Natural killer cell (primary cell): Measurements from ENCODE around the gene ALDH5A1. TPM values are rescaled to one million over a fixed set of nuclear protein-coding genes. Genes with fewer than 3 reads are reported as not detected.

Experiments used
- ATAC-seq, 3 donors: fragments of 150-1000 bp in 2 of 3; fragments of 200-7000 bp in 1 of 3; cut with Tn5 transposase; 1 replicate in 1 of 3; 2 replicates in 2 of 3; pipeline ENCODE4 v1.10.0; 2021; ENCODE audit warnings: mild to moderate bottlenecking in 2 of 3, moderate library complexity in 2 of 3
- DNase-seq, 2 donors: peaks; one replicate each; pipeline versions ENCODE4 v3.0.0 to v3.0.0-alpha.2; 2013 to 2021; ENCODE audit warnings: mixed read lengths in 1 of 2
- H3K27ac ChIP-seq: one replicate; pipeline ENCODE4 v1.5.1; 2013; ENCODE audit warnings: mild to moderate bottlenecking, low read length
- H3K27me3 ChIP-seq: one replicate; pipeline ENCODE4 v1.6.1; 2013; ENCODE audit warnings: low read length; ENCODE audit not compliant: control insufficient read depth, insufficient read depth
- H3K36me3 ChIP-seq: one replicate; pipeline ENCODE4 v1.6.1; 2013; ENCODE audit warnings: low read length; ENCODE audit not compliant: control insufficient read depth, insufficient read depth
- H3K4me1 ChIP-seq: one replicate; pipeline ENCODE4 v1.6.1; 2013; ENCODE audit warnings: low read length; ENCODE audit not compliant: control insufficient read depth, insufficient read depth
- H3K4me3 ChIP-seq: one replicate; pipeline ENCODE4 v1.5.1; 2013; ENCODE audit warnings: low read length
- H3K9me3 ChIP-seq: one replicate; pipeline ENCODE4 v1.6.1; 2013; ENCODE audit warnings: low read length; ENCODE audit not compliant: control insufficient read depth, insufficient read depth
- H3K27ac Mint-ChIP-seq, 2 donors: one replicate each; pipeline ENCODE4 v1.8.0; 2022; ENCODE audit warnings: mild to moderate bottlenecking in 2 of 2, mixed read lengths in 2 of 2, moderate library complexity in 1 of 2
- H3K27me3 Mint-ChIP-seq, 2 donors: one replicate each; pipeline ENCODE4 v1.8.0; 2022; ENCODE audit warnings: low read depth in 2 of 2, mixed read lengths in 2 of 2
- H3K36me3 Mint-ChIP-seq: one replicate; pipeline ENCODE4 v1.8.0; 2022; ENCODE audit warnings: mixed read lengths
- H3K4me1 Mint-ChIP-seq, 2 donors: one replicate each; pipeline ENCODE4 v1.8.0; 2022; ENCODE audit warnings: mixed read lengths in 2 of 2
- H3K4me3 Mint-ChIP-seq: one replicate; pipeline ENCODE4 v1.8.0; 2022; ENCODE audit warnings: mild to moderate bottlenecking, moderate library complexity, mixed read lengths
- H3K9me3 Mint-ChIP-seq, 2 donors: one replicate each; pipeline ENCODE4 v1.8.0; 2022; ENCODE audit warnings: mixed read lengths in 2 of 2
- WGBS: methylation state at CpG from one replicate; pipeline ENCODE4 v1.1.7; 2013; ENCODE audit warnings: missing lambda C conversion rate; ENCODE audit not compliant: insufficient coverage; 5-methylcytosine and 5-hydroxymethylcytosine counted together
- intact Hi-C: fragments of 100-400 bp; cut with micrococcal nuclease; formaldehyde crosslinking; loops from one replicate; pipeline ENCODE4 v1.14.2; 2022
- total RNA-seq, 4 donors: library from RNA; stranded (reverse); fragments of 120-200 nt in 1 of 4; gene quantifications; one replicate each; pipeline versions ENCODE4 v1.2.3 to v1.2.4, GENCODE V29; 2013 to 2022
- TF ChIP-seq, protein P1 (sequence below): fragments of 200-600 bp; IDR thresholded peaks from one replicate; pipeline ENCODE4 v1.8.0; 2022; ENCODE audit warnings: antibody characterized with exemption

ALDH5A1 gene
- total RNA-seq, 3 donors from 2014 or later (not counting 1 experiment from before 2014, with no cell fraction given): 4.8 to 7.5 (median 6.8) TPM

DNA sequence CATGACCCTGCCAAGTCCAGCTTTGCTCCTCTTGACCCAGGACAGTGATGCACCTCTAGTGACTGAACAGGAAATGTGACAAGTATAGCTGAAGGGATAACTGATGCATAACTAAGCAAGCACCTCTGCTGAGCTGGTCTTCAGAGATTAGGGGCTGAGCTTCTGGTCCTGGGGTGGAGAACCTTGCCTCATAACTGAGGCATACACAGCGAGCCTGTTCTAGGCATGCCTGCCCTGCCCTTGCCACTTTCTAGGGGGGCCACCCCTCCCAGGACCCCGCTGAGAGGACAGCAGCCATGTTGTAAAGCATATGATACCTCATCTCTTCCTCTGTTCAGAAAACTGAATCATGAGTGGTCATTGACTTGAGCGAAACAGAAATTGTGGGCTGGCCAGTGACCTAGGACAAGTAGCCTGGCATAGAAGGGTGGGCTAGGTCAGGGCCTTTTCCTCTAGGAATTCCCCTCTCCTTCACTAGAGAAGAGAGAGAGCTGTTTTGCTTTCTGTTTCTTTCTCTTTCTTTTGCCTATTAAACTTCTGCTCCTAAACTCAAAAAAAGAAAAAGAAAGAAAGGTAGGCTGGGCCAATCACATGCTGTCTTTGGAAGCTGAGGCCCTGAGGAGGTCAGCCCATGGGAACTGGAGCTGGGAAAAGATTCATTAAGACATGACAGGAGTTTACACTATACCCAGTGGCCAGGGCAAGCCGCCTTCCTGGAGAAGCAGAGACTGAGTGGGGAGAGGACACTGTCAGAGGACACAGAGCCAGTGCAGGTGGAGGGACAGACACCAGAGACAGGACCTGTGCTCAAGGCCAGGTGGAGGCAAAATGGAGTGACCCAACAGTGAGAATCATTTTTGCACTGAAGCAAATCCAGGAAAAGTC, 23.1 kb downstream of the ALDH5A1 start:
- no peaks in the 10 kb centered on the region for H3K9me3 ChIP-seq
- H3K9me3 Mint-ChIP-seq: no peaks in the 10 kb centered on the region
- 89% methylated on average over 3 of the region's 4 CpGs for WGBS
- no peaks in the 10 kb centered on the region for H3K27me3 Mint-ChIP-seq
- DNase-seq (no peak), ATAC-seq (no peak)
- no peaks in the 10 kb centered on the region for H3K4me1 Mint-ChIP-seq
- TF ChIP-seq, protein P1, sequence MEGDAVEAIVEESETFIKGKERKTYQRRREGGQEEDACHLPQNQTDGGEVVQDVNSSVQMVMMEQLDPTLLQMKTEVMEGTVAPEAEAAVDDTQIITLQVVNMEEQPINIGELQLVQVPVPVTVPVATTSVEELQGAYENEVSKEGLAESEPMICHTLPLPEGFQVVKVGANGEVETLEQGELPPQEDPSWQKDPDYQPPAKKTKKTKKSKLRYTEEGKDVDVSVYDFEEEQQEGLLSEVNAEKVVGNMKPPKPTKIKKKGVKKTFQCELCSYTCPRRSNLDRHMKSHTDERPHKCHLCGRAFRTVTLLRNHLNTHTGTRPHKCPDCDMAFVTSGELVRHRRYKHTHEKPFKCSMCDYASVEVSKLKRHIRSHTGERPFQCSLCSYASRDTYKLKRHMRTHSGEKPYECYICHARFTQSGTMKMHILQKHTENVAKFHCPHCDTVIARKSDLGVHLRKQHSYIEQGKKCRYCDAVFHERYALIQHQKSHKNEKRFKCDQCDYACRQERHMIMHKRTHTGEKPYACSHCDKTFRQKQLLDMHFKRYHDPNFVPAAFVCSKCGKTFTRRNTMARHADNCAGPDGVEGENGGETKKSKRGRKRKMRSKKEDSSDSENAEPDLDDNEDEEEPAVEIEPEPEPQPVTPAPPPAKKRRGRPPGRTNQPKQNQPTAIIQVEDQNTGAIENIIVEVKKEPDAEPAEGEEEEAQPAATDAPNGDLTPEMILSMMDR: no peak
- H3K36me3 Mint-ChIP-seq: no peaks in the 10 kb centered on the region
- H3K4me3 ChIP-seq: no peak overlapping the region
- intact Hi-C loops: no loop called here
- no peak overlapping the region for H3K27ac Mint-ChIP-seq
- H3K36me3 ChIP-seq: peaks cover 2% of the 10 kb centered on the region
- H3K27ac ChIP-seq: peak overlapping the region; percentile 75
- H3K4me3 Mint-ChIP-seq: no peak overlapping the region
- H3K4me1 ChIP-seq: no peaks in the 10 kb centered on the region
- H3K27me3 ChIP-seq: no peaks in the 10 kb centered on the region

DNA sequence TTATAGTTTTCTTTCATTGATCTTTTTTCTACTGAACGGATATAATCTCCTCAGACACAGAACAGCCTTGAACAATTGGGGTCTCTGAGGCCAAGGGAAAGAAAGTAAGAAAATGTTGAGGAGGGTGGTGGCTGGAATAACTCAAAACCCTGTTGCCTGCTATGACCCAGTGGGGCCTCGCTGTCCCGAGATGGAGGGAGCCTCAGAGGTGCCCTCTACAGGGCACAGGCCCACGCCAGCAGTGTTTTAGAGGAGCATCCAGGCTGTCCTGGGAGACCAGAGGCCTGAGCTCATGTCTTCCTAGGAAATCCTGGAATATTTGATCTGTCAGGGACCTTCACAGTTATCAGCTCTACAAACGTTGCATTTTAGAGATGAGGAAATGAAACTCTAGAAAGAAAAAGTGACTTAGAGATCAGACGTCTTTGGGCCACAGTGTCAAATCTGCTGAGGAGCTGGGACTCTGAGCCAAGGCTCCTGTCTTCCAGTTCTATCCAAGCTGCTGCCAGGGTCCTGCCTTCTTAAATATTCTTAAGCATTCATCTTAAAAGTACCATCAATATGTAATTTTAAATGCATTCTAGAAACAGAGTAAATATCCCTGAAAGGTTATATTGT, 26.3 kb downstream of the ALDH5A1 start:
- TF ChIP-seq, protein P1: no peak
- no peak overlapping the region for H3K4me3 Mint-ChIP-seq
- intact Hi-C loops: no loop called here
- Histone ChIP-seq H3K9me3 (no peaks in the 10 kb centered on the region), H3K27ac (no peak overlapping the region), H3K4me3 (no peak overlapping the region), H3K36me3 (no peaks in the 10 kb centered on the region), H3K4me1 (no peaks in the 10 kb centered on the region), H3K27me3 (no peaks in the 10 kb centered on the region)
- no peaks in the 10 kb centered on the region for H3K36me3 Mint-ChIP-seq
- ATAC-seq (peak in 2 of 3 donors; percentile 61 to 72), DNase-seq (peak in 1 of 2 donors; percentile 52)
- H3K27me3 Mint-ChIP-seq: no peaks in the 10 kb centered on the region
- 39% methylated on average over 5 of the region's 6 CpGs for WGBS
- H3K27ac Mint-ChIP-seq: no peak overlapping the region
- no peaks in the 10 kb centered on the region for H3K9me3 Mint-ChIP-seq
- no peaks in the 10 kb centered on the region for H3K4me1 Mint-ChIP-seq

DNA sequence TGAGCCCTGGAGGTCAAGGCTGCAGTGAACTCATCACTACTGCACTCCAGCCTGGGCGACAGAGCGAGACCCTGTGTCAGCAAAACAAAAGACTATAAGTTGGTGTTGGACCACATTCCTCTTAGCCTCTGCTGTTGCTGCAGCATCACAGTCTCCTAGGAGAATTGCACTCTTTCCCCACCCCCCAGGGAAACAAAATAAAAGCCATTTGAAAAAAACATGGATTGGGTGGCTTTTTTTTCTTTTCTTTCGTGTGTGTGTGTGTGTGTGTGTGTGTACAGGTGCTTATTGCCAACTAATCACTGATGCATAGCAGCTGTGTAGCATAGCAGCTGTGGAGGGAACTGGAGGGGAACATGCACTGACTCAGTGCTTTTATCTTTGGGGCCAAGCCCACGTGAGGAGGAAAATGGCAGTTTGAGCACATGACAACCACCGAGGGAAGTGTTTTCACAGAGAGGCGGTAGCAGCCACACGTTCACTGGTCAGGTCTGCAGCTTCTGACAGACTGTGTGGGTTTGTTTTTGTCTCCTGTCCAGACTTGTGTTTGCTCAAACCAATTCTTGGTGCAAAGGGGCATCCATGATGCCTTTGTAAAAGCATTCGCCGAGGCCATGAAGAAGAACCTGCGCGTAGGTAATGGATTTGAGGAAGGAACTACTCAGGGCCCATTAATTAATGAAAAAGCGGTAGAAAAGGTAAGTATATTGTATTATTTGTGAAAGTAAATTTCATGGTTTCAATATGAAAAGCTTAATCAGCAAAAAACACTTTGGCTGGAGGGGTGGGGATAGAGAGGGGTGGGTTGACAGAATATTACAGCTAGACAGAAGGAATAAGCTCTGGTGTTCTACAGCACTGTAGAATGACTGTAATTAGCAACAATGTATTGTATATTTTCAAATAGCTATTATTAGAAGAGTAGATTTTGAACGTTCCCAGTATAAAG, 27.7 kb downstream of the ALDH5A1 start:
- WGBS: 72% methylated on average over 12 of the region's 13 CpGs
- Mint-ChIP-seq H3K27ac (no peak overlapping the region), H3K4me1 (no peaks in the 10 kb centered on the region), H3K27me3 (no peaks in the 10 kb centered on the region), H3K4me3 (no peak overlapping the region), H3K9me3 (no peaks in the 10 kb centered on the region), H3K36me3 (no peaks in the 10 kb centered on the region)
- Histone ChIP-seq H3K4me1 (no peaks in the 10 kb centered on the region), H3K27ac (no peak overlapping the region), H3K36me3 (no peaks in the 10 kb centered on the region), H3K4me3 (no peak overlapping the region), H3K27me3 (no peaks in the 10 kb centered on the region), H3K9me3 (no peaks in the 10 kb centered on the region)
- intact Hi-C loops: no loop called here
- no peak for DNase-seq
- TF ChIP-seq, protein P1: no peak
- no peak for ATAC-seq
